GM19455 (cell line): ENCODE data around the gene RNF217.
"Not testable (repeated sequence)": the region's sequence is repeated elsewhere in the genome, so short reads cannot be mapped to it uniquely, and the experiment has no call there.

Experiments used
- ATAC-seq: cut with Tn5 transposase; IDR thresholded peaks from one replicate; pipeline ENCODE4 v1.9.1; 2021; ENCODE audit not compliant: unreplicated experiment

Gene RNF217

DNA sequence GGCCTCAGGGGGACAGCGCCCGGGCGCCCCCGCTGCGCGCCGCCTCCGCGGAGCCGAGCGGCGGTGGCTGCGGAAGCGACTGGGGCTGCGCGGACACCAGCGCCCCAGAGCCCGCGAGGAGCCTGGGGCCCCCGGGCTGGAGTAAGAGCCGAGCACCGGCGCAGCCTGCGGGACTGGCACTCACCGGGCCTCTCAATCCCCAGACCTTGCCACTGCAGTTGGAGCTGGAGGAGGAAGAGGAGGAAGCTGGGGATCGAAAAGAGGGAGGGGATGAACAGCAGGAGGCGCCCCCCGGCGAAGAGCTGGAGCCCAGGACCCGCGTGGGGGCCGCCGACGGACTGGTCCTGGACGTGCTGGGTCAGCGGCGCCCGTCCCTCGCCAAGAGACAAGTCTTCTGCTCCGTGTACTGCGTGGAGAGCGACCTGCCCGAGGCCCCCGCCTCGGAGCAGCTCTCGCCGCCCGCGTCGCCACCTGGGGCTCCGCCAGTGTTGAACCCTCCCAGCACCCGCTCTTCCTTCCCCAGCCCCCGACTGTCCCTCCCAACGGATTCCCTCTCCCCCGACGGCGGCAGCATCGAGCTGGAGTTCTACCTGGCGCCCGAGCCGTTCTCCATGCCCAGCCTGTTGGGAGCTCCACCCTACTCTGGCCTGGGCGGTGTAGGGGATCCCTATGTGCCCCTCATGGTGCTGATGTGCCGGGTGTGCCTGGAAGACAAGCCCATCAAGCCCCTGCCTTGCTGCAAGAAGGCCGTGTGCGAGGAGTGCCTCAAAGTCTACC lies 590 bp downstream of the RNF217 start:
- no peak for ATAC-seq

DNA sequence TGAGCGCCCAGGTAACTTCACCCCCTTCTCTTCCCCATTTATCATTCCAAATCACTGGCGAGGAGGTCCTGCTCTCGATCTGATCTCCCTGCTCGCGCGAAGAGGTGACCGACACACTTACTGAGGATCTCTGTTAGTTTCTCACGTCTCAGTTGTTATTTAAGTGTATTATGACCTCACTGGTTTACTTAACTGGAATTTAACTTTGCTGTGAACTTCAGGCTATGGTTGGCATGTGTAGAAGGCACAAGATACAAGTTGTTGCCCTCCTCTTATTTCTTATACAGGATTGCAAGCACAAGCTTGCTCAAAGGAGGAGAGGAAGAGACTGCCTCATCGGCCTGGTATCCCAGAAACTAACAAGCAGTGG lies 1.2 kb downstream of the RNF217 start:
- no peak for ATAC-seq

DNA sequence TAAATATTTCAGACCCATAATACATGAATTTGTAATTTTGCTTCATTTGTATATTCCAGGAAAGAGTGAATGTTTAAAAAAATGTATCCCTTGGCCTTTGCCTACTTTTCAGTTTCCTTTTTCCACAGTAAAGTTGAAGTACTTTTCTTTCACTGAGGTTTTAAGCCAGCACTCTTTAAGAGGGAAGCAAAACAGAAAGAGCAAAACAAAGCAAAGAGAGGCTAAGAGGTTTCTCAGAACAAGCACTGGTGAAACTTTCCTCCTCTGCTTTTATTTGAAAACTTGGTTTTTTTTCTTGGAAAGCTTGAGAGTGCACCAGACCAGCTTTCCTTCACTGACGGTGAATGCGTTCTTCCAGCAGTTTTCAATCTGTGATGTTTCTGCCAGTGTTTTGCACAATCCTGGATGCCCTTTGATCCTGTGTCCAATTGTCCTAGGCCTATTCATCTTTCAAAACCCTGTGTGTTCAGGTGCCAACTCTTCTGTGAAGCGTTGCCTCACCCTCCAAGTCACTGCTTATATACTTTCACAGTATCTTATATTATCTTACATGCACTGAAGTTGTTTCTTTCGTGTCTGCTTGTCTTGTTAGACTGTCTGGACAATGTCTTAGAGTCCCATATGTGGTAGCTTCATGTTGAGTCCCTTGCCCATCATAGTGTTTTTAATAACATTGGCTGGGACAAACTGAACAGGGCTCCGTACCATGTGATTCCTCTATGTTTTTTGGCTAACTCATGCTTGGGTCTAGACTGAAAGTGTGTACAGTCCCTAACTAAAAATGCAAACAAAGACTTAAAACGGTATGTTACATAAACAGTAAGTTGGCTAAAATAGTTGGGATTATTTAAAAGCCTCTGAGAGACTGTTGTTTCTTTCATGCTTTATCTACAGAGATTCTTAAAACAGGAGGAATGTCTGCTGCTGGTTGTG lies 1.9 kb downstream of the RNF217 start:
- no peak for ATAC-seq

DNA sequence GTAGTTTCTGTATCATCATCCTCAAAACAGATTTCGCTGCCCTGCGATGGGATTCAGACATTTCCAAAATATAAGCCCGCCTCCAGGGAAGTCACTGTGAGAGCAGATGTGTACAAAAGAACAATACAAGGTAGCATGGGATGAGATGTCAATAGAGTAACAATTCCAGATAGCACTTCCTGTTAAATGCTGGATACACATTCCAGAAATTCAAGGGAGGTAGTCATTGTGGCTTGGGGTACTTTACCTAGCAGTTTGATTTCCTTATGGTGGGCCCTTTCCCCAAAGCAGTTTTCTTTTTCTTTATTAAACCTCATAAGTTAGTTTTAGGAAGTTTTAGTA lies 2.5 kb downstream of the RNF217 start:
- no peak for ATAC-seq

DNA sequence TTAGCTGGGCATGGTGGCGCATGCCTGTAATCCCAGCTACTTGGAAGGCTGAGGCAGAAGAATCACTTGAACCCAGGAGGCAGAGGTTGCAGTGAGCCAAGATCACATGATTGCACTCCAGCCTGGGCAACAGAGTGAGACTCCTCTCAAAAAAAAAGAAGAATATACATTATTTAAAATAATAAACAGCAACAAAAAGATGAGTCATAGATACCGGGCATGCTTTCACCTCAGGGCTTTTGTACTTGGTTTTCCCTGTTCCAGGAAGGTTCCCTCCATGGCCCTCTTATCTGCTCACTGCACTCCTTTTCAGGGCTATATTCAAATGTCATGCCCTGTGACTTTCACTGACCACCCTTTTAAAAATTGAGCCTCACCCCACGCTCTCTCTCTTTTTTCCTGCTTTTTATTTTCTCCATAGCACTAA lies 3.2 kb downstream of the RNF217 start:
- ATAC-seq: not testable (repeated sequence)

DNA sequence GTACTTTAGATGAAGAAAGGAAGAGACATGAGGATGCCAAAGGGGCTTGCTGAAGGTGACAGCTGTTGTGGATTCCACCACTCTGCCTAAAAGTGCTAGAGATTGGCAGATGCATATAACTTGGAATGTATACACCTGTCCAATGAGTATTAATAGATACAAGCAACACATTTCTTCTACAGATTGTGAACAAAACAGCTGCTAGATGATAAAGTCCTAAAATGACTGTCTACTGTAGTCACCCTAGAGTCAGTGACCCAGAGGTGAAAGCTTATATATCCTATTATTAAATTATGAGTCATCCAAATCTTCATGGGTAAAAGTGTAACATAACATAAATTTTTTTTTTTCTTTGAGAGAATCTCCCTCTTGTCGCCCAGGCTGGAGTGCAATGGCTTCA lies 5.2 kb downstream of the RNF217 start:
- no peak for ATAC-seq

DNA sequence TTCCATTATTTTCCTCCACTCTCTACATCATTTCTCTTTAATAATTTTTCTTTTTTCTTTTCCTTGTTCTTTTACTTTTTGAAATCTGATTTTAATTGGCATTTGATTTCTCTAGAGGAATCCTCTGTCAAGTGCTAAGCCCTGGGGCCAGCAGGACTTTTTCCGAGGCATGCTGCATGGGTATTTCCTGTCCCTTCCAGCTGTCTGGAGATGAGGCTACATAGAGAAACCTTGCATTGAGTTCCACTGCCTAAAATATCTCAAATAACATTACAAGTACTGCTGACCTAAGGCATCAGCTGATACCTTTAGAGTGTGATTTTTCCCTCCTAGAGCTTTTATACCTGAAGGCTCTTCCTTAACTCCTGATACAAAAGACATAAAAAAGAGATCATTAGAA lies 6.2 kb downstream of the RNF217 start:
- ATAC-seq: no peak

DNA sequence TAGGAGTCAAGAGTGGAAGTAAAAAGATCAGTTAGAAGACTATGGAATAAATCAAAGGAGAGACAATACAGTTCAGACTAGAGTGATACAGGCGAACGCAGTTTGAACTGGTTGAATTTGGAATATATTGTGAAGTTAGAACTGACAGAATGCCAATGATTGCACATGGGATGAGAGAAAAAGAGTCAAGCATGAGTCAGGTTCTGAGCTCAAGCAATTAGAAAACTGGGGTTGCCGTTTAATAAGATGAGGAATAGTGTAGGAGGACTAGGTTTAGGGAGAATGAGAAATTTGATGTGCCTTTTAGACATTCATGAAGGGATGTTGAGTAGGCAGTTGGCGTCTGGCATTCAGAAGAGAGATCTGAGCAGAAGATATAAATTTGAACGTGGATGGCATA lies 8.0 kb downstream of the RNF217 start:
- no peak for ATAC-seq

DNA sequence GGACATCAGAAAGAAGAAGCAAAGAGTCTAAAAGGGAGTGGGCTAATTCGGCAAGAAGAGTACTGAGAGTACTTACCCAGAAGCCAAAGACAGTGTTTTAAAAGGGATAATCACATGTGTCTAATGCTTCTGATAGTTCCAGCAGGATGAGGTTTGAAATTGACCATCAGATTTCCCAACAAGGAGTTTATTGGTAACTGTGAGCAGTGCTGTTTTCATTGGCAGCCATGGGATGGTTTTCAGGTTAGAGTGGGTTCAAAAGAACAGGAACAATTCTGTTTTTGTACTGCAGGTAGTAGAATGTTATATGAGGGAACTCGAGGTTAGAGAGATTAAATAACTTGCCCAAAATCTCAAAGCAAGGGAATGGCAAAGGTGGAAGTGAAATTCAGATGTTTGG lies 8.5 kb downstream of the RNF217 start:
- no peak for ATAC-seq

DNA sequence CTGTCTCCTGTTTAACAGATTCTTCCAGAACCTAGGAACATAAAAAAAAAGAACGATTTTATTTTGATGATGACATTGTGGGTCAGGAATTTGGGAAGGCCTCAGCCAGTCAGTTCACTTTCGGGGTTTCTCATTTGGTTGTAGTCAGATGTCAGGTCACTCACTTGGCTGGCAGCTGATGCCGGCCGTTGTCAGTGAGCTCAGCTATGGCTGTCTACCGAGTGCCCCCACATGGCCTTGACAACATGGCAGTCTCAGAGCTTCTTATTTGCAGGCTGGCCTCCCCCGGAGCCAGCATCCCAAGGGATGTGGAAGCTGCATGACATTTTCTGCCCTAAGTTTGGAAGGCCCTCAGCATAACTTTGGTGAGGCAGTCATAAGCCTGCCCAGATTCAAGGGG lies 11.5 kb downstream of the RNF217 start:
- no peak for ATAC-seq

DNA sequence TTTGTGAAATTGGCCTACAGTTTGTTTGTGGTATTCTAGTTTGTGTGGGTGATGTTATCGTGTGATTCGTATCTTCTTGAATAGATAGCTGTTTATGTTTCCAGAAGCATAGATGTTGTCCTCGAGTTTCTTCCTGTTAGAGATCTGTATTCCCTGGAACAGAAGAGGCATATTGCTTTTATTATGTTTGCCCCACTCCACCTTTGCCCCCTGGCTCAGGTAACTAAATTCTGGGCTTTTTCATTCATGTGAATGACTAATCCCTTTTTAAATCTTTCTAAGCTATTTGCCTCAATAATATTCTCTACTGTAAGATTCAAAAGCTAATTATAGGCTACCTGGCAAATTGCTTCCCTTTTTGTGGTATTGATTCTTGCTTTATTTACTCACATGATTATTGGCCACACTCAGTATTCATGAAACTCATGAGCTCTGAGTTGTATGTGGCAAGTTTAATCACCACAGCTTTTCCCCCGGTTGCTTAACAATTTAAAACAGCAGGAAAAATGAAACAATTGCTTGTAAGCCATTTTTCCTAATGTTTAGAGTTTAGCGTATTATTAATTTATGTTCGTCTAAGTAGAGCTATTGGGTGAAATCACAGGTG lies 12.6 kb downstream of the RNF217 start:
- no peak for ATAC-seq

DNA sequence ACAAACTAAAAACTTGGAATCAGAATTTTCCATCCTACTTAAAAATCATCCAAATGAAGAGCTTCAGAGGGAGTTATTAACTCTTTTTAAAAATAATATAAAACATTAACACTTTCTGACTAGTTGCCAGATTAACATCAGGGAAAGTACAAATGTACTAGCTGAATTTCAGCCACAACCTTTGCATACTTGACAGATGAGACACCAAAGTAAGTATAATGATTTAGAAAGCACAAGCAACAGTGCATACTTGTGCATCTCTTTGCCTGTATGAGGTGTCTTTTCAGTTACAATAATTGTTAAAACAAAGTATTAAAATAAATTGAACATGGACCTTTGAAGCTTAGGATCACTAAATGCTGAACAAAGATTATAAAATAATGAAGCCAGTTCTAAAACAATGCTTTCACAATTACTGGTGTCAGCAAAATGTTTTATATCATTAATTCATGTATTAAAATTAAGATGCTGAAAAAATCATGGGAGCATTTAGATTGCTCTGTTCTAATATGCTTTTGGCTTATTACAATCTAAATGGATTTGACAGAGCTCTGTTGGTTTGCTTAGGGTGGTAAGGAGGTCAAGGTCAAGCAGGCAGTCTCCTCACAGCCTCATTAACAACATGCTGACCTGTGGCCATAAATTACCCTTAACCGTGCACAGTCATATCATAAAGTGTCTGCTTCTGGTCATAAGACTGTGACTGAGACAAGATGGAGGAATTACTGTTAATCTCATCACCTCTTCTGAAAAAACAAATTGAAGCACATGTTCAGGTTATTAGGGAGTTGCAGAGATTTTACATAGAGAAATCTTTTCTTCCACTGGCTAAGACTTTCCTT lies 15.1 kb downstream of the RNF217 start:
- ATAC-seq: no peak

DNA sequence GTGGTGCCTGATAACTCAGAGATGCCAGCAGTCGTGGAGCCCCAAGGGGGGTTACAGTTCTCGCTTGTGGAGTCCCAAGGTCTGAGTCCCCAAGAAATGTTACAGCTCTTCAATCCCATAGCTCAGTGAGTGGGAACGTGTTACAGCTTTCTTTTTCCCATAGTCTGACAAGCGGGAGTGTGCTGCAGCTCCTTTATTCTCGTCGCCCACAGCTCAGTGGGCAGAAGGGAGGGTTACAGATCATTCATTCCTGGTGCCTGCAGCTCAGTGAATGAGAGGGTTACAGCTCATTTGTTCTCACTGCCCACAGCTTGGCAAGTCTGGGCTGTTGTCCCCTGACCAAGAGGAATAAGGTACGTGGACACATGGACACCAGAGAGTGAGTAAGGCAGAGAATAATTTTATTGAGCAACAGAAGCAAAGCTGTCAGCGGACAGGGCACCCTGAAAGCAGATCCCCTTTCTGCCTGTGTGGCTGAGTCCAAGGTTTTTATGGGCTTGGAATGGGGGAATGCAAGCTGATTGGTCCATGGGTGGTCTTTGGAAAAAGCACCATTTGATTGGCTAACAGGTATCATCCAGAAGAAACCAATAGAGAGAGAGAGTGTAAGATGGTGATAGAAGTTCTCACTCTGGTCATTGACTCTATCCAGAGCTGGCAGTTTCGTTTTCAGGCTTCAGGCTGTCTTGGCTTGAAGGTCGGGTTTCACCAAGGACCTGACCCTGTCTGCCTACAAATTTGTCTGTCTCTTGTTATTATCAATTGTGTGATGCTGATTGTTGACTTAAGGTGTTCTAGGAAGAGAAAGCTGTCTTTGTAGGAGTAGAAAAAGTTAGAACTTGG lies 16.4 kb downstream of the RNF217 start:
- no peak for ATAC-seq

DNA sequence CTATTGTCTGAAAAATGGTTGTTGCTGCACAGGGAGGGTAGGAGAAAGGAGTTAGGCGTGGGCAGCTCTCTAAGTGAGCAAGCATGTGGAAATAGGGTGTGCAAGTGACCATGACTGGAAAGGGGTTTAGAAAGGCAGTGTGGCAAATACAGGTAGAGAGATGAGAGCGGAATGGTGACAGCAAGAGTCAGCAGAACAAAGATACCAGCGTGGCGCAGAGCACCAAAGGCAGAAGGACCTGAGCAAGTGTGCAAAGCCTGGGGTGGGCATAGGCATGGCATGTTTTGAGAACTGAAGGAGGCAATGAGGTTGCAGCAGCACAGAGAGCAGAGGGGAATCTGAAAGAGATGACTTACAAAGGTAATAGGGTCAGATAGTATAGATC lies 17.0 kb downstream of the RNF217 start:
- no peak for ATAC-seq

DNA sequence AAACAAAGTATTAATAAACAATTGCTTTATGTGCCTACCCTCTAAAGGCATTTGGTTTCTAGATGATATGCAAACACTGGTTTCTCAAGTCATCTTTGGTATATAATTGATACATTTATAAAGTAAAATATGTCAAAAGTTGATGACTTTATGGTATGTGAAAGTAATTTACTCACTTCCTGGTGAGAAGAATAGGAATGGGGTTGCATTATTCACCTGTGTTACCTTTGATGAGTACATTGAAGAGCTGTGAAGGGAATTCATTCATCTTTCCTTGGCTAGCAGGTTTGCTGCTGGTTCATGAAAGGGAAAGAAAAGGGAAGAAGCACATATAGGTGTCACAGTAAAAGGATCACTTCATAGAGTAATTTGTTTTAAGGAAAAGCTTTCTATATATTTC lies 20.4 kb downstream of the RNF217 start:
- no peak for ATAC-seq

DNA sequence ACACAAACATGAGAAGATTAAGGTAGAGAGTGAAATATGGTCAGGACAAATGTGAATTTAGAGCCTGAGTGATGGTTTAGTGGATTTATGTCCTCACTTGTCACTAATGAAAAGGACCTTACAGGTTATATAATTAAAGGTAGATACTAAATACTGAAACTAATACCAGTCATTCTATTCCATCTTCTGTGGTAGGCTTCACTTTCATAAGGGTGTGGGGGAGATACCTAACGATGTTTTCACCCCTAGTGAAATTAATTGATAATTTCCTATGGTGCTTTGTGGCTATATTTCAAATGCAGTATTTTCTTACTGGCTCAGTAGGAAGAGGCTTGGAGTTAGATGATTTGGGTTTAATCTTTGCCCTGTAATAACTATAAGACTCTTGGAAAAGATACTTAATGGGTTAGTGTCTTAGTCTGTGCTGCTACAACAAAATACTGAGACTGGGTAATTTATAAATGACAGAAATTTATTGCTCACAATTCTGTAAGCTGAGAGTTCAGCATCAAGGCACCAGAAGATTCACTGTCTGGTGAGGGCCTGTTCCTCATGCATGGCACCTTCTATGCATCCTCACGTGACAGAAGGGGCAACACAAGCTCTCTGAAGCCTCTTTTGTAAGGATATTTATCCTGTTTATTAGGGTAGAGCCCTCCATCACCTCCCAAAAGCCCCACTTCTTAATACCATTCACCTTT lies 21.3 kb downstream of the RNF217 start:
- no peak for ATAC-seq

DNA sequence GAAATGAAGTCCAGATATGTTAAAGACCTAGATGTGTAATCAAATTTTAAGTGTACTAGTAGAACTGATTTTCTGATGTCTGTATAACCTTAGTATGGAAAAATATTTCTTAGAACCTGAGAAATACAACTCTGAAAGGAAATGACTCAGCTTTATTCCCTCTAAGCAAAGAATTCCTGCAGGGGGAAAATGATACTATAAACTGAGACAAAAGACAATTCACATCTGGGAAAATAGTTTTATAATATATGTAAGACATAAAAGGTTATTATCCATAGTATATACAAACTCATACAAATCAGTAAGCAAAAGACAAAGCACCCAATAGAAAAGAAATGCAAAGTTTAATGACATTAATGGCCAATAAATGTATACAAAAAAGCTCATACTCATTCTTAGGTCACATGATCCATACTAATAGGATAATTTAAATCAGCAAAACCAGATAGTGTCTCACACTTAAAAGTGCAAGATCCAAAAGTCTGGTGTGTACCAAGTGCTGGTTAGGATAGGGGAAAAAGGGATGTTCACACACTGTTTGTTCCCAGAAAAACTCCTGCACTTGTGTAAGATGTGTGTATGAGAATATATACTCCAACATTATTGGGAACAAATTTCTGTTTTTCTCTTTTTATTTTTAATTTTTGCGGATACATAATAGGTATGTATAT lies 22.6 kb downstream of the RNF217 start:
- no peak for ATAC-seq

DNA sequence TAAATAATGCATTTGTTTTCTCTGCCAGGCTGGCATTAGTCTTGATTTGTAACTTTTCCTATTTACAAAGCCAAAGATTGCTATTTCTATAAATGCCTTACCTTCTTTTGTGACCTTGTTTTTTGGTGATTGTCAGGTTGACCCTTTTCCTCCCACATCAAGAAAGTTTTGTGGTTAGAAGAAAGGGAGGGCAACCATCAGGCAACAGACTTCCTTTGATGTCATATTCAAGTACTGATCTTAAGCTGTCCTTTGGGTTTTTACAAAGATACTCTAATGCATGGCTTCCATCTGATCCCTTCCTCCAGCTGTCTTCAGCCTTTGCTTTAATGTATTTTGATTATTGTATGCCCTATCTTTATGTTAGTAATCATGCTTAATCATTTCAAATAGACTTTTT lies 23.9 kb downstream of the RNF217 start:
- ATAC-seq: no peak

DNA sequence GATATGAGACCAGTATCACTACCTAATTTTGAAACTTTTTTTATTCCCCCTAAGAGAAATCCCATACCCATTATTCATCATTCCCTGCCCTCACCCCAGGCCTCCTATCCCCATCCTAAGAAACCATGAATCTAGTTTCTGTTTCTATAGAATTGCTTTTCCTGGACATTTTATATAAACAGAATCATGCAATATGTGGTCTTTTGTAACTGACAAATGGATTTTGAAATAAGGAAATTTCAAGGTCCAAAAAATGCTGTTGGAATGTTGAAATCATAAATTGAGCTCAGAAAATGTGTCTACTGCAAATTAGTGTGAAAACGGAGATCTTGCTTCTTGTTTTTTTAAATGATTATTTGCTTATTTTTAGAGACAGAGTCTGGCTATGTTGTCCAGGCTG lies 25.1 kb downstream of the RNF217 start:
- no peak for ATAC-seq
